HG03139 (cell line): ENCODE results near the gene CATSPER1.
A peak's percentile ranks its signal among the peaks of the same experiment; 100 is the strongest.

Source experiments
- ATAC-seq: cut with Tn5 transposase; IDR thresholded peaks from one replicate; pipeline ENCODE4 v1.9.1; 2021; ENCODE audit not compliant: unreplicated experiment

The CATSPER1 gene

DNA sequence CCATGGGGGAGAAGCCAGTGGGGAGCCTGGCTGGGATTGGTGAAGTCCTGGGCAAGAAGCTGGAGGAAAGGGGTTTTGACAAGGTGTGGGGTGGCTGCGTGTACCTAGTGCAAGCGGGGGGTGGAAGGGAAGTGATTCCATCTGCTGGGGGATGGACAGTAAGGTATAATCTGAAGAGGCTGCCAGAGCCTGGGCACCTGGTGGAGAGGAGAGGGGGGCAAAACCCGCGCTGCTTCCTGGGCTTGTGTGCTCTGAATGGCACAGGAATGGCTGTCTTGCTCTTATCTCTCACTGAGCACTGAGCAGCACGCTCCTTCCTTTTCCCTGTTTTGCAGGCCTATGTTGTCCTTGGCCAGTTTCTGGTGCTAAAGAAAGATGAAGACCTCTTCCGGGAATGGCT, 23.0 kb downstream of the CATSPER1 start:
- ATAC-seq, result no peak

DNA sequence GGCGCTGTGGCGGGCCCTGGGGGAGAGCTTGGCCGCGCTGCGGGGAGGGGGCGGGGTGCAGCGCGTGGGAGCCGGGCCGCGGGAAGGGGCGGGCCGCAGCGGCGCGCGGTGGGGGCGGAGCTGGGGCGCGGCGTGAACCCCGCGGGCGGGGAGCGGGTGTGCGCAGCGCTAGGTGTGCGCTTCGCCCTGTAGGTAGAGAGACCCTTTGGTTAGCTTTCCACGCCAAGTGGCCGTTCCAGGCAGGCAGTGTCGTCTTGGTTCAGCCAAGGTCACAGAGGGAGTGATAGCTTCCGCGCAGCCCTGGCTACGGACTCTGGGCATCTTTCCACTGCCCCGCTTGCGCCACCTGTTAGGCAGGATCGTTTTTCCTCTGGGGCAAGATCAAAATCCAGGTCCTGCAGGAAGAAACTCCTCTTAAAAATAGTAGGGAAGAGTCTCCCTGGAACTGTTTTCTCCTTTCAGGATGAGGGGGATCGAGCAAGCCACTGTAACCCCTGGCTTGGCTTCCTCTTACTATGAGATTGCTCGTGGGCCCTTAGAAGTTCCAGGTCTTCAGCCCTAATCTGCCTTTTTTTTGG, 23.5 kb downstream of the CATSPER1 start:
- ATAC-seq, result peak; percentile 43

DNA sequence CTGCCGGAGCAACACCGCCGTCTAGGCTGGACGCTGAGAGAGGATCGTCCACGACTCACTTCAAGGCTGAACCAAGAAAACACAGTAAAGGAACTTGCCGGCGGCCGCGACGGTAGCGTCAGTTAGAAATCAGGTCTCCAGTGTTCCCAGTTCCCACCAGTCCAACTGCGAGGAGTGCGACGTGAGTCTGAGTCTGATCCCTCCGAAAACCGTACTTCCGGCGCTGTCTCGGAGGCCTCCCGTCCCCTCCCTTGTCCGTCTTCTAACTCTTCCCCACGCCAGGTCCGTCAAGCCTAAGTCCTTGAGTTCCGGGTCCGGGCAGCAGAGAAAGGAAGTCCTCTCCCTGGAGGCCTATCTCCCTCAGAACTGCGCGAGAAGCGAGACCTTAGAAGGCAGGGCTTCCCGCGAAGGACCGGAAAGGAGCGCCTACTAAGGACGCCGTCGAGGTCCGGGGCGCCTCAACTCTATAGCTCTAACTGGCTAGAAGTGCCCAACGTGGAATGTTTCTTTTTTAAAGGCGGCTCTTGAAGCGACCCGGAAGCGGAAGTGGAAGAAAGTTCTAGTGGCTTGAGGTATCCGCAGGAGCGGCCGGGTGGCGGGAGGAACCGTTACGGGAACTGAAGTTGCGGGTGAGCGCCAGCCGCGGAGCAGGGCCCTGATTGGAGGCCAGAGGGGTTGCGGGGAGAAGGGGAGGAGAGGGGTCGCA, 24.2 kb downstream of the CATSPER1 start, which contains the start of the genes BANF1 and EIF1AD:
Gene BANF1, plus strand, starts transcription at position 562 of the 706 bp plus-strand sequence. CDS start 748 bp downstream, outside the sequence.
Gene EIF1AD, minus strand, starts transcription at position 216 of the 706 bp plus-strand sequence. CDS start 1,768 bp downstream, outside the sequence.
- ATAC-seq, result peak; percentile 67

- ATAC-seq, result no peak
Measured at GRCh38 chr11:65997286-65997685, 29.0 kb downstream of the CATSPER1 start.

DNA sequence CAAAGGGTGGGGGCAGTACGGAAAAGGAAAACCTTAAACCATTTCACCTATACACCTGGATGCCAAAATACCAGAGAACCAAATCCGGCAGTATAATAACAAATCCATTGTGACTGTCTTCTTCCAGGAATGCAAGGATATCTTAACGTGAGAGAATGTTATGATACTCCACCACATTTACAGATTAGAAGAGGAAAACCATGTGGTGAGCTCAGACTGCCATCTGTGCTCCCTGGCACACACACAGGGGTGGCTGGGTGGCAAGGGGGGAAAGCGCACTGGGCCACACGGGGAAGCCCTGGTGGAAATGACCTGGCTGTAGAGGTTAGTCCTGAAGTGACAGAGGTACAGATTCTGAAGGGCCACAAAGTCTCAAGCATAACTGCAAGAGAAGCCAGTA, 34.2 kb downstream of the CATSPER1 start:
- no peak for ATAC-seq

- ATAC-seq, result peak; percentile 88
Measured at GRCh38 chr11:65988791-65989592, 37.3 kb downstream of the CATSPER1 start.

- ATAC-seq, result no peak
Measured at GRCh38 chr11:65987336-65987735, 38.9 kb downstream of the CATSPER1 start.

DNA sequence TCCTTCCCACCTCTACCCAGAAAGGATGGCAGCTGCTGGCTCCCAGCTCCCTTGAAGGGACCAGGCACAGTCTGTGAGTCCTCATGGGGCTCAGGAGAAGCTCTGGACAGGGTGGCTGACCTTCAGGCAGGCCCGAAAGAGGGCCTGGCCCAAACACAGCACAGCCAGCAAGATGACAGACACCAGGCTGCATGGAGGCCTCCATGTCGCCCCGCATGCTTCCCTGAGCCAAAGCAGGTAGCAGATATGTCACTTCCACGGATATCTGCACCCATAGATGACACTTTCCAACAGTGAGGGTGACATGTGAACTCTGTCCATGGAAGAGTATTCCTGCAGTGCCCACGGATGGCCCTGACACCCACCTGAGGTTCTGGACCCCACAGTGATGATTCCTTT, 42.7 kb downstream of the CATSPER1 start:
- ATAC-seq, result no peak

GRCh38 chr11:65982824-65983588, 43.3 kb downstream of the CATSPER1 start:
- ATAC-seq, result no peak

- no peak for ATAC-seq
Measured at GRCh38 chr11:65981972-65982823, 44.1 kb downstream of the CATSPER1 start.

- no peak for ATAC-seq
Measured at GRCh38 chr11:65981101-65981740, 45.1 kb downstream of the CATSPER1 start.

GRCh38 chr11:65979261-65979759, 47.0 kb downstream of the CATSPER1 start:
- ATAC-seq, result no peak

GRCh38 chr11:65978391-65979238, 47.7 kb downstream of the CATSPER1 start:
- ATAC-seq, result no peak

- ATAC-seq, result no peak
Measured at GRCh38 chr11:65977621-65978390, 48.5 kb downstream of the CATSPER1 start.

DNA sequence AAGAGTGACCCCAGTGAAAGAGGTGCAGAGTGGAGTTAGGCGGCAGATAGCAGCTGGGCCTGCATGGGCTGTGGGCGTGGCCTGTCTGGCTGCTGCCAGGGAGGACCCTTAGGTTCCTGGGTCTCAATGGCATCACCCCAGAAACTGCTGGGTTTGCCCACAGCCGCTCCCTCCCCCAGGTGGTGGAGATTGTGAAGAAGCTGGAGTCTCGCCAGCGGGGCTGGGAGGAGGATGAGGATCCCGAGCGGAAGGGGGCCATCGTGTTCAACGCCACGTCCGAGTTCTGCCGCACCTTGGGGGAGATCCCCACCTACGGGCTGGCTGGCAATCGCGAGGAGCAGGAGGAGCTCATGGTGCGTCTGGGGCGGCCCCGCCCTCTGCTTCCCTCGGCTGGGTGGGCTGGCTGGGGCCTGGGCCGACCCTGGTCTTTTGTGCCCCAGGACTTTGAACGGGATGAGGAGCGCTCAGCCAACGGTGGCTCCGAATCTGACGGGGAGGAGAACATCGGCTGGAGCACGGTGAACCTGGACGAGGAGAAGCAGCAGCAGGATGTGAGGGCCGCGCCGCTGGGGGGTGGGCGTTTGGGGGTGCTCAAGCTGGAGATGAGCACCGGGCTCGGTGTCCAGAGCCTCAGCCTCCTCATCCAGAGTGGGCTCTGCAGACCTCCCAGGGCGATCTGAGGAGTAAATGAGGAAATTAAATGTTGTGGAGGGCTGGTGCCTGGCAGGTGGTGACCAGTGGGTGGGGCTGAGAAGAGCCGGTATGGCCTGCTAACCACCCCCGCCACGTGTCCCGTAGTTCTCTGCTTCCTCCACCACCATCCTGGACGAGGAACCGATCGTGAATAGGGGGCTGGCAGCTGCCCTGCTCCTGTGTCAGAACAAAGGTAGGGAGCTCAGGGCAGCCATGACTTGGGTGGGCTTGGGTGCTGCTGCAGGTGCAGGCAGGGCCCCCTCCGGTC, 49.8 kb downstream of the CATSPER1 start:
- no peak for ATAC-seq

DNA sequence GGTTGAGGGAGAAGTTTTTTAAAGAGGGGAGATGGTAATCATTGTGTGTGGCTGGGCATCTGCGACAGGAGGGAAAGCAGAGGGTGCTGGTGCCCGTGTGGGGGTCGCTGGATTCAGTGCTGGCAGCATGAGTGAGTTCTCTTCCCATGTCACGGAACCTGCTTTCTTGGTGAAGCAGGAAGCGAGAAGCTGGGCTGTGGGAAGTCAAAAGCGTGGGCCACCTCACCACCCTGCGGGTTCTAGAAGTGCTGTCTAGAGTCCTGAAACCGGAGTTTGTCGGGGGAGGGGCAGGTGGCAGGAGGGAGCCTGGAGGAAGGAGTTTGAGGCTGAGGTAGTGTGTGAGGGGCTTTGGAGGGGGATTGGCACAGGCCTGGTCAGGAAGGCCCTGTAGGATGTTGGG, 50.5 kb downstream of the CATSPER1 start:
- ATAC-seq, result no peak
